Coronary artery (tissue), 2 donors: ENCODE measurements around the gene NETO2.
"Not testable (repeated sequence)": the region's sequence is repeated elsewhere in the genome, so short reads cannot be mapped to it uniquely, and the experiment has no call there.

Experiments
- DNase-seq: peaks from one replicate; pipeline ENCODE4 v3.0.0-alpha.2; 2017; ENCODE audit warnings: low spot score
- H3K27ac ChIP-seq, 2 donors: fragments of 200-600 bp; sonication (generic); one replicate each; pipeline ENCODE4 v1.5.1; 2016 to 2019
- H3K4me3 ChIP-seq: fragments of 200-600 bp; sonication (generic); 2 replicates; pipeline ENCODE4 v1.5.1; 2016; ENCODE audit warnings: mild to moderate bottlenecking, moderate library complexity
- TF ChIP-seq, protein P1 (sequence below): fragments of 200-600 bp; sonication (generic); IDR thresholded peaks from one replicate; pipeline ENCODE4 v1.5.1; 2019; ENCODE audit warnings: antibody characterized with exemption

The NETO2 gene

DNA sequence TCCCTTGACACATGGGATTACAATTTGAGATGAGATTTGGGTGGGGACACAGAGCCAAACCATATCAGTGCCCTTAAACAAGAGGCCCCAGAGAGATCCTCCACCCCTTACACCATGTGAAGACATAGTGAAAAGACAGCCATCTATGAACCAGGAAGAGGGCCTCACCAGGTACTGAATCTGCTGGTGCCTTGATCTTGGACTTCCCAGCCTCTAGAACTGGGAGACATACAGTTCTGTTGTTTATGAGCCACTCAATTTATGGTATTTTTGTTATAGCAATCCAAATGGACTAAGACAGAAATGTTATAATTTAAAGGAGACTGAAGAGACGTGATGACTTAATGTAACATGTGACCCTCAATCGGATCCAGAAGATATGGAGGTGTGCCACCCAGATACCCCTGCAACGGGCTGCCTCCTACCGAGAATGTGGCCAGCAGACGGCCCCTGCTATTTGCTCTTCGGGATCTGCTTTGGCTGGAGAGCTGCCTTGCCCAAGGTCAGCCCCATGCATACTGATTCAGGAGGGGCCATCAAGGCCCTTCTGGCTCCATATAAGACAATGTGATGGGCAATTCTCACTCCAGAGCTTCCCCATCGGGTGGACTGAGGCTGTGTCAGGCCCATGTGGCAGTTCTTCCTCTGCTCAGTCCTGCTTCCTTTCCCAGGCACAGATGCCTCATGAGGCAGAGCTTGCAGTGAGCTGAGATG, 80.6 kb downstream of the NETO2 start:
- Histone ChIP-seq H3K4me3 (no peak overlapping the region), H3K27ac (no peak overlapping the region)
- no peak for DNase-seq
- TF ChIP-seq, protein P1, sequence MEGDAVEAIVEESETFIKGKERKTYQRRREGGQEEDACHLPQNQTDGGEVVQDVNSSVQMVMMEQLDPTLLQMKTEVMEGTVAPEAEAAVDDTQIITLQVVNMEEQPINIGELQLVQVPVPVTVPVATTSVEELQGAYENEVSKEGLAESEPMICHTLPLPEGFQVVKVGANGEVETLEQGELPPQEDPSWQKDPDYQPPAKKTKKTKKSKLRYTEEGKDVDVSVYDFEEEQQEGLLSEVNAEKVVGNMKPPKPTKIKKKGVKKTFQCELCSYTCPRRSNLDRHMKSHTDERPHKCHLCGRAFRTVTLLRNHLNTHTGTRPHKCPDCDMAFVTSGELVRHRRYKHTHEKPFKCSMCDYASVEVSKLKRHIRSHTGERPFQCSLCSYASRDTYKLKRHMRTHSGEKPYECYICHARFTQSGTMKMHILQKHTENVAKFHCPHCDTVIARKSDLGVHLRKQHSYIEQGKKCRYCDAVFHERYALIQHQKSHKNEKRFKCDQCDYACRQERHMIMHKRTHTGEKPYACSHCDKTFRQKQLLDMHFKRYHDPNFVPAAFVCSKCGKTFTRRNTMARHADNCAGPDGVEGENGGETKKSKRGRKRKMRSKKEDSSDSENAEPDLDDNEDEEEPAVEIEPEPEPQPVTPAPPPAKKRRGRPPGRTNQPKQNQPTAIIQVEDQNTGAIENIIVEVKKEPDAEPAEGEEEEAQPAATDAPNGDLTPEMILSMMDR, result no peak

DNA sequence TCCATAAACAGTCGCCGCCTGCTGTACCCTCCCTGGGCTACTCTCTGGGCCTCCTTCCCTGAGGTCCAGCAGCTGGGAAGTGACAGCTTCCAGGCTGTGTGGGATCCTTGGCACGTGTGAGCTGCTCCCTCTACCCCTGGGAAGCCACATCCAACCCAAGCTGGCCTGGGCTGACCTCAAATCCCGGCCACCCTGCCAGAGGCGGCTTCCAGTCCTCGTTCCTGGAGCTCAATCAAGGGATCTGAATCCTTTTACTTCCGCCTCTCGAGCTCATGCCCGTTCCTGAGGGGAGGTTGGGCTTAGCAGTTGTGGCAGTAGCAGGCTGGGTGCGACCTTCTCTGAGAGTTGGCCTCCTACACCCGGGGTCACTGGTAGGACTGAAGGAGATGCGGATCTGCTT, 82.5 kb downstream of the NETO2 start:
- TF ChIP-seq, protein P1, result no peak
- H3K27ac ChIP-seq, result no peak overlapping the region
- no peak overlapping the region for H3K4me3 ChIP-seq
- peak; percentile 68 for DNase-seq

DNA sequence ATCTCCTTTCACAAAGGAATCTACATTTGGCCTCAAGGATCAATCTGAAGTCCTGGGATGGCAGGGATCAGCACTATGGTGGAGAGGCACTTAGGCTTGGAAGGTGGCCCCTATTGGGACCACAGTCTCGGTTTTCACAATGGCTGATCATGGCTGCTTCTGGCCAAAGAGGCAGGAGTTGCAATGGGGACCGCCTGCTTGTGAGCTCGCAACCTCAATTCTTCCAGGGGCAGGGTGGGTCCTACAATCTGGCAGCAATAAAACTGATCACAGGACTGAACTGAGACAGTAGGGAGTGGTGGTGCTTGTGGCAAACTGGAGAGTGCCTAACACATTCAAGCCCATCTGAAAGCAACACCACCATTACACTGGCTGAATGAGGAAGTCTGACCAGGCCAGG, 83.1 kb downstream of the NETO2 start:
- Histone ChIP-seq H3K4me3 (no peak overlapping the region), H3K27ac (no peak overlapping the region)
- TF ChIP-seq, protein P1, result no peak
- peak; percentile 41 for DNase-seq

DNA sequence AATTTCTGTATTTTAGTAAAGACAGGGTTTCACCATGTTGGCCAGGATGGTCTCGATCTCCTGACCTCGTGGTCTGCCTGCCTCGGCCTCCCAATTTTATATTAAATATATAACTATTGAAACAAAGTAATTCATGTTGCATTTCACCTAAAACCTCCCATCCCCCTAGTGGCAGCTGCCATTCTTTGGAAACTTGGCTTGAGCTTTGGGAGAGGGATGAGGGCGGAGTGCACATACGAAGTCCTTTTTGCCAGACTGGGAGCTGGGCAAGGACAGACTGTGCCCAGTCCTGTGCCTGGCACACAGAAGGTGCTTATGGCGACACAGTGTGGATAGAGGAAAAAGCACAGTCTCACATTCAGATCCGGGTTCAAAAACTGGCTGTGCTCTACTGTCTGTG, 83.8 kb downstream of the NETO2 start:
- DNase-seq, result peak; percentile 11

DNA sequence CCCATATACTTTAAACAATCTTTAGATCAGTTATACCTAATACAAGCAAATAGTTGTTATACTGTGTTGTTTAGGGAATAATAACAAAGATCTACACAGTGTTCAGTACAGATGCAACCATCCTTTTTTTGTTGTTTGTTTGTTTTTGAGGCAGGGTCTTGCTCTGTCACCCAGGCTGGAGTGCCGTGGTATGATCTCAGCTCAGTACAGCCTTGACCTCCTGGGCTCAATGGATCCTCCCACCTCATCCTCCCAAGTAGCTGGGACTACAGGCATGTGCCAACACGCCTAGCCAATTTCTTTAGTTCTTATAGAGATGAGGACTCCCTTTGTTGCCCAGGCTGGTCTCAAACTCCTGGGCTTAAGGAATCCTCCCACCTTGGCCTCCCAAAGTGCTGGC, 84.6 kb downstream of the NETO2 start:
- peak; percentile 22 for DNase-seq
- H3K27ac ChIP-seq, result not testable (repeated sequence)

More for the DNA sequence above, 83.8 kb downstream of the NETO2 start:
- TF ChIP-seq, protein P1, result no peak
- no peak overlapping the region for H3K27ac ChIP-seq
- H3K4me3 ChIP-seq, result no peak overlapping the region

DNA sequence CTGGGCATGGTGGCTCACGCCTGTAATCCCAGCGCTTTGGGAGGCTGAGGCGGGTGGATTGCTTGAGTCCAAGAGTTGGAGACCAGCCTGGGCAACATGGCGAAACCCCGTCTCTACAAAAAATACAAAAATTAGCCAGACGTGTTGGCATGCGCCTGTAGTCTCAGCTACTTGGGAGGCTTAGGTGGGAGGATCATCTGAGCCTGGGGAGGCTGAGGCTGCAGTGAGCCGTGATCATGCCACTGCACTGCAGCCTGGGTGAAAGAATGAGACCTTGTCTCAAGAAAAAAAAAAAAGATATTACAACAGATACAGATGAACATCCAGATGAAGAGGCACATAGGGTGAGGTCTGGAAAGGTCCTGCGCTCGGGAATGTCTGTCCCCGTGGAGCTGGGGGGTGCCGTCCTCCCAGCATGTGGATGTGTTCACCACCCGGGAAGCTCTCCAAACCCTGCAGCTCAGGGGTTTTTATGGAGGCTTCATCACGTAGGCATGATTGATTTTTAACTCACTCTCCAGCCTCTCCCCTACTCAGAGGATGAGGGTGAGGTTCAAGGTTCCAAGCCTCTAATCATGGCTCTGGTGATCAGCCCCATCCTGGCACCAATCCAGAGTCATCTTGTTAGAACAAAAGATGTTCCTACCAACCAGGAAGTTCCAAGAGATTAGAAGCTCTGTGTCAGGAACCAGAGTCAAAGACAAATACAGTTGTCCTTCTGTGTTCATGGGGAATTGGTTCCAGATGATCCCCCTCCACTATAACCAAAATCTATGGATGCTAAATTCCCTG, 85.3 kb downstream of the NETO2 start:
- H3K4me3 ChIP-seq, result no peak overlapping the region
- TF ChIP-seq, protein P1, result no peak
- H3K27ac ChIP-seq, result no peak overlapping the region
- peak; percentile 45 for DNase-seq

More for the DNA sequence above, 84.6 kb downstream of the NETO2 start:
- H3K4me3 ChIP-seq, result not testable (repeated sequence)

DNA sequence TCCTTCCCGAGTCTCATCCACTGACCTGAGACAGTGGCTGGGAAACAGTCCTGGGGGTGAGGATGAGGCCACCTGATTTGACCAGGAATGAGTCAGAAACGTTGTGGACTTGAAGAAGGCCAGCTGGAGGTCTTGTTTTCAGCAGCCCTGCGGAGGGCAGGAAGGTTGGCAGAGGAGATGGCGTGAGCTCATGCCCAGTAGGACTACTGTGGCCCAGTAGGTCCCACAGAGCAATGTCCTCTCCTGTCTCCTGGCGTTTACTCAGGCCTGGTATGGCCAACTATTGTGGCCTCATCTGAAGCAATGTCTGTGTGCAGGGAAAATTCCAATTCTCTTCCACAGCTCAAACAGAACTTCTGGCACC, 86.1 kb downstream of the NETO2 start:
- DNase-seq, result no peak
- Histone ChIP-seq H3K27ac (no peak overlapping the region), H3K4me3 (no peak overlapping the region)
- TF ChIP-seq, protein P1, result no peak
